ENCODE data around the gene SINHCAF. TPM values are rescaled to one million over a fixed set of nuclear protein-coding genes. Genes with fewer than 3 reads are reported as not detected.

Gene SINHCAF
- total RNA-seq, 1 donor from 2014 or later: 115 TPM

GRCh38 chr12:31249356-31249755 lies 76.6 kb downstream of the SINHCAF start:
- H3K4me1 ChIP-seq (ENCODE audit: insufficient read depth, low read length): no peaks in the 10 kb centered on the region
- no peak overlapping the region for H3K27ac ChIP-seq (ENCODE audit: low read depth, low read length)
- Mint-ChIP-seq H3K36me3 (ENCODE audit: low read depth, unreplicated experiment) (no peaks in the 10 kb centered on the region), H3K27me3 (ENCODE audit: low read depth, unreplicated experiment) (peaks cover 6% of the 10 kb centered on the region), H3K9me3 (ENCODE audit: unreplicated experiment) (no peaks in the 10 kb centered on the region), H3K27ac (ENCODE audit: unreplicated experiment) (no peak overlapping the region), H3K4me3 (ENCODE audit: unreplicated experiment) (no peak overlapping the region), H3K4me1 (ENCODE audit: low read depth, unreplicated experiment) (peaks cover 14% of the 10 kb centered on the region)
- FAIRE-seq (no peak), DNase-seq (ENCODE audit: low read depth) (no peak)
- no peaks in the 10 kb centered on the region for H3K27me3 ChIP-seq (ENCODE audit: insufficient read depth, low read length)
- H2AFZ ChIP-seq (ENCODE audit: low read depth, low read length): no peak overlapping the region
- no peaks in the 10 kb centered on the region for H4K20me1 ChIP-seq (ENCODE audit: insufficient read depth, low read length)
- H3K79me2 ChIP-seq (ENCODE audit: insufficient read depth, low read length): no peaks in the 10 kb centered on the region
- TF ChIP-seq EZH2 (IDR thresholded peaks at IDR 0.05; ENCODE audit: insufficient read depth, low read length) (no peak), CTCF (IDR thresholded peaks at IDR 0.05; ENCODE audit: insufficient read depth, low read depth, low read length) (no peak)
- no peak overlapping the region for H3K9ac ChIP-seq (ENCODE audit: low read length)
- no peak overlapping the region for H3K4me2 ChIP-seq (ENCODE audit: low read length)
- H3K9me3 ChIP-seq (ENCODE audit: insufficient read depth, low read depth, low read length): no peaks in the 10 kb centered on the region
- no peaks in the 10 kb centered on the region for H3K36me3 ChIP-seq (ENCODE audit: insufficient read depth, low read length)
- no peak overlapping the region for H3K4me3 ChIP-seq (ENCODE audit: insufficient read depth, low read depth, low read length)

- H3K36me3 Mint-ChIP-seq (ENCODE audit: low read depth, unreplicated experiment): no peaks in the 10 kb centered on the region
- Histone ChIP-seq H3K27me3 (ENCODE audit: insufficient read depth, low read length) (no peaks in the 10 kb centered on the region), H3K36me3 (ENCODE audit: insufficient read depth, low read length) (no peaks in the 10 kb centered on the region), H3K9ac (ENCODE audit: low read length) (no peak overlapping the region), H4K20me1 (ENCODE audit: insufficient read depth, low read length) (no peaks in the 10 kb centered on the region), H3K9me3 (ENCODE audit: insufficient read depth, low read depth, low read length) (no peaks in the 10 kb centered on the region), H3K27ac (ENCODE audit: low read depth, low read length) (no peak overlapping the region), H3K4me1 (ENCODE audit: insufficient read depth, low read length) (no peaks in the 10 kb centered on the region), H3K4me3 (ENCODE audit: insufficient read depth, low read depth, low read length) (no peak overlapping the region), H3K79me2 (ENCODE audit: insufficient read depth, low read length) (no peaks in the 10 kb centered on the region), H3K4me2 (ENCODE audit: low read length) (no peak overlapping the region), H2AFZ (ENCODE audit: low read depth, low read length) (no peak overlapping the region)
- H3K4me1 Mint-ChIP-seq (ENCODE audit: low read depth, unreplicated experiment): peaks cover 14% of the 10 kb centered on the region
- no peak for FAIRE-seq
- H3K4me3 Mint-ChIP-seq (ENCODE audit: unreplicated experiment): no peak overlapping the region
- peaks cover 6% of the 10 kb centered on the region for H3K27me3 Mint-ChIP-seq (ENCODE audit: low read depth, unreplicated experiment)
- TF ChIP-seq EZH2 (IDR thresholded peaks at IDR 0.05; ENCODE audit: insufficient read depth, low read length) (no peak), CTCF (IDR thresholded peaks at IDR 0.05; ENCODE audit: insufficient read depth, low read depth, low read length) (no peak)
- no peaks in the 10 kb centered on the region for H3K9me3 Mint-ChIP-seq (ENCODE audit: unreplicated experiment)
- no peak for DNase-seq (ENCODE audit: low read depth)
- no peak overlapping the region for H3K27ac Mint-ChIP-seq (ENCODE audit: unreplicated experiment)
Observed at GRCh38 chr12:31248815-31249214, 77.1 kb downstream of the SINHCAF start.

GRCh38 chr12:31248337-31248736 lies 77.6 kb downstream of the SINHCAF start:
- H3K27ac Mint-ChIP-seq (ENCODE audit: unreplicated experiment): no peak overlapping the region
- Histone ChIP-seq H2AFZ (ENCODE audit: low read depth, low read length) (no peak overlapping the region), H3K27me3 (ENCODE audit: insufficient read depth, low read length) (no peaks in the 10 kb centered on the region), H3K4me2 (ENCODE audit: low read length) (no peak overlapping the region), H3K27ac (ENCODE audit: low read depth, low read length) (no peak overlapping the region), H3K36me3 (ENCODE audit: insufficient read depth, low read length) (no peaks in the 10 kb centered on the region), H3K4me1 (ENCODE audit: insufficient read depth, low read length) (no peaks in the 10 kb centered on the region), H3K79me2 (ENCODE audit: insufficient read depth, low read length) (no peaks in the 10 kb centered on the region), H3K9ac (ENCODE audit: low read length) (no peak overlapping the region), H3K4me3 (ENCODE audit: insufficient read depth, low read depth, low read length) (no peak overlapping the region), H4K20me1 (ENCODE audit: insufficient read depth, low read length) (no peaks in the 10 kb centered on the region), H3K9me3 (ENCODE audit: insufficient read depth, low read depth, low read length) (no peaks in the 10 kb centered on the region)
- no peaks in the 10 kb centered on the region for H3K9me3 Mint-ChIP-seq (ENCODE audit: unreplicated experiment)
- no peak for FAIRE-seq
- H3K4me1 Mint-ChIP-seq (ENCODE audit: low read depth, unreplicated experiment): peaks cover 14% of the 10 kb centered on the region
- peaks cover 5% of the 10 kb centered on the region for H3K27me3 Mint-ChIP-seq (ENCODE audit: low read depth, unreplicated experiment)
- no peak overlapping the region for H3K4me3 Mint-ChIP-seq (ENCODE audit: unreplicated experiment)
- no peak for DNase-seq (ENCODE audit: low read depth)
- TF ChIP-seq CTCF (IDR thresholded peaks at IDR 0.05; ENCODE audit: insufficient read depth, low read depth, low read length) (no peak), EZH2 (IDR thresholded peaks at IDR 0.05; ENCODE audit: insufficient read depth, low read length) (no peak)
- no peaks in the 10 kb centered on the region for H3K36me3 Mint-ChIP-seq (ENCODE audit: low read depth, unreplicated experiment)

All from astrocyte (in vitro differentiated cells and primary cell).